HEK293T (cell line): Measurements from ENCODE around the gene KIRREL3.

Experiments used
- BHLHE40 ChIP-seq: fragments of 450-650 bp; IDR thresholded peaks from 2 replicates; pipeline ENCODE4 v1.6.1; 2016; ENCODE audit warnings: mild to moderate bottlenecking, moderate library complexity, borderline replicate concordance
- ELF4 ChIP-seq: fragments of 450-650 bp; IDR thresholded peaks from 2 replicates; pipeline ENCODE4 v1.6.1; 2017; ENCODE audit warnings: antibody characterized with exemption
- FOXK2 ChIP-seq: fragments of 450-650 bp; IDR thresholded peaks from 2 replicates; pipeline ENCODE4 v1.6.1; 2016; ENCODE audit warnings: mild to moderate bottlenecking
- FOXM1 ChIP-seq: fragments of 450-650 bp; IDR thresholded peaks from 2 replicates; pipeline ENCODE4 v1.6.1; 2017; ENCODE audit warnings: mild to moderate bottlenecking, borderline replicate concordance
- SP1 ChIP-seq: fragments of 450-650 bp; IDR thresholded peaks from 2 replicates; pipeline ENCODE4 v1.6.1; 2017
- SUZ12 ChIP-seq: fragments of 450-650 bp; IDR thresholded peaks from 2 replicates; pipeline ENCODE4 v1.6.1; 2016; ENCODE audit warnings: mild to moderate bottlenecking
- TARDBP ChIP-seq: fragments of 450-650 bp; IDR thresholded peaks from 2 replicates; pipeline ENCODE4 v1.6.1; 2016
- ZNF384 ChIP-seq: fragments of 450-650 bp; IDR thresholded peaks from 2 replicates; pipeline ENCODE4 v1.6.1; 2016
- TF ChIP-seq, protein P1 (sequence below): fragments of 450-650 bp; IDR thresholded peaks from 2 replicates; pipeline ENCODE4 v1.6.1; 2016

DNA sequence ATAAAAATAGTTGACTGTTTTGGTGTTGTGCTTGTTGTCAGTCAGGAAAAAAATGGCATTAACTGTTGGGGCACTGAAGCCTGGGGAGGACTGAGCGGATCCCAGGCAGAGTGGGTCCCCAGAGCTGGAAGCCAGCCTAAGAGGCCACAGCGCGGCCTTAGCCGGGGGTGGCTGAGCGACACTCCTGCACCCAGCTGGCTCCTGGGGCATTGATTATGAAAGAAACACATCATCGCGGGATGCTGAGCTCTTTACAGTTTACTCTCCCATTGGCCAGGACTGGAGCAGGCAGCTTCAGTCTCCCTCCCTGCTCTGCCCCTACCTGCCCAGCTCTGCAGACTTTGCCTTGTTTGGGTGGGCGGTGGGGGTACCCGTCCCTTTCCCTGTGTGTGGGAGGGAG lies 523.6 kb downstream of the KIRREL3 start:
- TF ChIP-seq FOXM1 (no peak), ZNF384 (no peak), SP1 (no peak), FOXK2 (no peak), ELF4 (no peak), BHLHE40 (no peak), SUZ12 (no peak), TARDBP (no peak)
- TF ChIP-seq, protein P1, sequence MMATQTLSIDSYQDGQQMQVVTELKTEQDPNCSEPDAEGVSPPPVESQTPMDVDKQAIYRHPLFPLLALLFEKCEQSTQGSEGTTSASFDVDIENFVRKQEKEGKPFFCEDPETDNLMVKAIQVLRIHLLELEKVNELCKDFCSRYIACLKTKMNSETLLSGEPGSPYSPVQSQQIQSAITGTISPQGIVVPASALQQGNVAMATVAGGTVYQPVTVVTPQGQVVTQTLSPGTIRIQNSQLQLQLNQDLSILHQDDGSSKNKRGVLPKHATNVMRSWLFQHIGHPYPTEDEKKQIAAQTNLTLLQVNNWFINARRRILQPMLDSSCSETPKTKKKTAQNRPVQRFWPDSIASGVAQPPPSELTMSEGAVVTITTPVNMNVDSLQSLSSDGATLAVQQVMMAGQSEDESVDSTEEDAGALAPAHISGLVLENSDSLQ, result no peak
